GM06990 (cell line): ENCODE data around the gene SCO1.
A peak's percentile ranks its signal among the peaks of the same experiment; 100 is the strongest.
"Not testable (repeated sequence)": the region's sequence is repeated elsewhere in the genome, so short reads cannot be mapped to it uniquely, and the experiment has no call there.

Source experiments
- DNase-seq: peaks from one replicate; pipeline ENCODE4 v3.0.0-alpha.2; 2011; ENCODE audit not compliant: insufficient read length; ENCODE audit errors: extremely low read depth
- H3K27me3 ChIP-seq: replicated peaks from 2 replicates; pipeline ENCODE4 v1.6.0; 2011; ENCODE audit warnings: low read length; ENCODE audit not compliant: control insufficient read depth, insufficient read depth
- H3K36me3 ChIP-seq: 2 replicates; pipeline ENCODE4 v1.5.1; 2011; ENCODE audit warnings: low read length; ENCODE audit not compliant: control insufficient read depth, insufficient read depth
- H3K4me3 ChIP-seq: replicated peaks from 2 replicates; pipeline ENCODE4 v1.5.1; 2011; ENCODE audit warnings: low read depth, mild to moderate bottlenecking, control low read depth, low read length
- CTCF ChIP-seq: IDR thresholded peaks from 2 replicates; pipeline ENCODE4 v1.5.1; 2011; ENCODE audit warnings: low read length, control low read depth, mild to moderate bottlenecking, inconsistent platforms; ENCODE audit not compliant: insufficient read depth, poor library complexity, severe bottlenecking

SCO1 gene

GRCh38 chr17:10735821-10736220, 38.5 kb upstream of the SCO1 start:
- Histone ChIP-seq H3K4me3 (no peak overlapping the region), H3K36me3 (no peaks in the 10 kb centered on the region), H3K27me3 (no peaks in the 10 kb centered on the region; the same call in none of the 2 replicates)
- TF ChIP-seq CTCF = no peak
- DNase-seq = no peak

- Histone ChIP-seq H3K4me3 (no peak overlapping the region), H3K27me3 (no peaks in the 10 kb centered on the region; the same call in none of the 2 replicates), H3K36me3 (no peaks in the 10 kb centered on the region)
- TF ChIP-seq CTCF = no peak
- DNase-seq = no peak
Measured at GRCh38 chr17:10735251-10735650, 37.9 kb upstream of the SCO1 start.

- no peaks in the 10 kb centered on the region; the same call in 1 of the 2 replicates for H3K27me3 ChIP-seq
- H3K36me3 ChIP-seq = no peaks in the 10 kb centered on the region
- no peak overlapping the region for H3K4me3 ChIP-seq
- no peak for DNase-seq
- no peak for TF ChIP-seq CTCF
Measured at GRCh38 chr17:10733666-10734065, 36.3 kb upstream of the SCO1 start.

- not testable (repeated sequence) for H3K27me3 ChIP-seq, H3K36me3 ChIP-seq, H3K4me3 ChIP-seq, DNase-seq
Measured at GRCh38 chr17:10732121-10732520, 34.8 kb upstream of the SCO1 start.

- no peak for TF ChIP-seq CTCF
- no peak for DNase-seq
- H3K4me3 ChIP-seq = no peak overlapping the region
- no peaks in the 10 kb centered on the region for H3K27me3 ChIP-seq
- H3K36me3 ChIP-seq = no peaks in the 10 kb centered on the region
Measured at GRCh38 chr17:10731408-10731879, 34.1 kb upstream of the SCO1 start.

- H3K36me3 ChIP-seq, H3K27me3 ChIP-seq, DNase-seq: not testable (repeated sequence)
- peak overlapping the region; percentile 67 for H3K4me3 ChIP-seq
Measured at GRCh38 chr17:10730247-10730646, 32.9 kb upstream of the SCO1 start.

- peak; percentile 75 for DNase-seq
- H3K4me3 ChIP-seq = peak within 1 kb of the TSS; percentile 67
Measured at GRCh38 chr17:10729334-10730193, 32.2 kb upstream of the SCO1 start, which contains the start of gene TMEM220. TSS of gene TMEM220 (minus strand) at chr17:10730023. CDS start at chr17:10729851, 172 bp downstream.

More at GRCh38 chr17:10729334-10730193, 32.2 kb upstream of the SCO1 start, which contains the start of gene TMEM220:
- Histone ChIP-seq H3K27me3 (no peaks in the 10 kb centered on the region), H3K36me3 (no peaks in the 10 kb centered on the region)
- TF ChIP-seq CTCF = no peak
